NT2/D1 (cell line): Measurements from ENCODE around the gene TTC22.

Experiments
- DNase-seq: peaks from one replicate; pipeline ENCODE4 v3.0.0-alpha.2; 2011; ENCODE audit warnings: low read depth, low spot score
- H3K27me3 ChIP-seq: 2 replicates; pipeline ENCODE4 v1.6.0; 2011; ENCODE audit warnings: mild to moderate bottlenecking; ENCODE audit not compliant: insufficient read length, insufficient read depth
- H3K36me3 ChIP-seq: 2 replicates; pipeline ENCODE4 v1.6.1; 2011; ENCODE audit warnings: mild to moderate bottlenecking, low read length, mixed read lengths; ENCODE audit not compliant: insufficient read depth, insufficient read length
- H3K4me1 ChIP-seq: 2 replicates; pipeline ENCODE4 v1.5.1; 2011; ENCODE audit not compliant: insufficient read depth, insufficient read length
- H3K4me3 ChIP-seq: 2 replicates; pipeline ENCODE4 v1.5.1; 2011; ENCODE audit warnings: low read depth; ENCODE audit not compliant: insufficient read length
- H3K9ac ChIP-seq: 2 replicates; pipeline ENCODE4 v1.6.0; 2011; ENCODE audit warnings: low read depth; ENCODE audit not compliant: insufficient read length
- H3K9me3 ChIP-seq: 2 replicates; pipeline ENCODE4 v1.5.1; 2011; ENCODE audit warnings: mild to moderate bottlenecking, low read length; ENCODE audit not compliant: insufficient read depth
- SUZ12 ChIP-seq: IDR thresholded peaks from 2 replicates; pipeline ENCODE4 v1.6.1; 2011; ENCODE audit not compliant: insufficient read length, insufficient read depth; ENCODE audit errors: extremely low read depth
- YY1 ChIP-seq: IDR thresholded peaks from 2 replicates; pipeline ENCODE4 v1.6.1; 2011; ENCODE audit not compliant: insufficient read length, insufficient read depth
- ZNF274 ChIP-seq: IDR thresholded peaks from 2 replicates; pipeline ENCODE4 v1.6.1; 2011; ENCODE audit warnings: mild to moderate bottlenecking, low read depth, low read length

The TTC22 gene

GRCh38 chr1:54838565-54839180 is 37.5 kb upstream of the TTC22 start:
- Histone ChIP-seq H3K27me3 (peaks cover 4% of the 10 kb centered on the region), H3K4me3 (no peak overlapping the region), H3K9ac (no peak overlapping the region), H3K36me3 (no peaks in the 10 kb centered on the region), H3K9me3 (no peaks in the 10 kb centered on the region), H3K4me1 (no peaks in the 10 kb centered on the region)
- TF ChIP-seq YY1 (no peak), ZNF274 (no peak), SUZ12 (no peak)
- DNase-seq: no peak

GRCh38 chr1:54837002-54837853 is 36.1 kb upstream of the TTC22 start:
- H3K36me3 ChIP-seq: no peaks in the 10 kb centered on the region
- no peak for DNase-seq
- H3K27me3 ChIP-seq: peaks cover 4% of the 10 kb centered on the region
- H3K4me1 ChIP-seq: no peaks in the 10 kb centered on the region
- no peaks in the 10 kb centered on the region for H3K9me3 ChIP-seq
- TF ChIP-seq SUZ12 (no peak), YY1 (no peak), ZNF274 (no peak)
- no peak overlapping the region for H3K4me3 ChIP-seq
- no peak overlapping the region for H3K9ac ChIP-seq

DNA sequence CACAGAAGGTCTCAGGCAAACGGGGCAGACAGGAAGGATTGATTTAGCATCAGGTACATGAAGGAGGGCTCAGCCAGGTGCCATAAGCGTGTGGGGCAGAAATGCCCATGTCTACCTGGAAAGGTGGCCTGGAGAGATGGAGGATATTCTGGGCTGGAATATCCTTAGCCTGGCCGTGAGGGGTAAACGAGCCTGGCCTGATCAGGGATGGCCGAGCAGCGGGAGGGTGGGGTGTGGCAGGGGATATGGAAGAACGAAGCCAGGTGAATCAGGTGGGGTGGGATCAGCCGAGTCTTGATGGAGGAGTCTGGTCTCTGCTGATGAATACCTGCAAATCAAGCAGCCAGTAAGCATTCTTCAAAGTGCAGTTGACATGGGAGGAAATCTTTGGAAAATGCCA is 35.5 kb upstream of the TTC22 start:
- no peak for DNase-seq
- no peak overlapping the region for H3K4me3 ChIP-seq
- H3K9me3 ChIP-seq: no peaks in the 10 kb centered on the region

GRCh38 chr1:54835970-54836369 is 34.8 kb upstream of the TTC22 start:
- H3K4me1 ChIP-seq: no peaks in the 10 kb centered on the region
- no peak overlapping the region for H3K9ac ChIP-seq
- H3K4me3 ChIP-seq: no peak overlapping the region
- TF ChIP-seq YY1 (no peak), SUZ12 (no peak), ZNF274 (no peak)
- no peak for DNase-seq
- no peaks in the 10 kb centered on the region for H3K36me3 ChIP-seq
- H3K27me3 ChIP-seq: peaks cover 4% of the 10 kb centered on the region
- H3K9me3 ChIP-seq: no peaks in the 10 kb centered on the region

More for the DNA sequence above, 35.5 kb upstream of the TTC22 start:
- H3K9ac ChIP-seq: no peak overlapping the region
- H3K4me1 ChIP-seq: no peaks in the 10 kb centered on the region
- H3K36me3 ChIP-seq: no peaks in the 10 kb centered on the region
- no peak for TF ChIP-seq SUZ12
- TF ChIP-seq YY1: no peak
- TF ChIP-seq ZNF274: no peak
- H3K27me3 ChIP-seq: peaks cover 4% of the 10 kb centered on the region

DNA sequence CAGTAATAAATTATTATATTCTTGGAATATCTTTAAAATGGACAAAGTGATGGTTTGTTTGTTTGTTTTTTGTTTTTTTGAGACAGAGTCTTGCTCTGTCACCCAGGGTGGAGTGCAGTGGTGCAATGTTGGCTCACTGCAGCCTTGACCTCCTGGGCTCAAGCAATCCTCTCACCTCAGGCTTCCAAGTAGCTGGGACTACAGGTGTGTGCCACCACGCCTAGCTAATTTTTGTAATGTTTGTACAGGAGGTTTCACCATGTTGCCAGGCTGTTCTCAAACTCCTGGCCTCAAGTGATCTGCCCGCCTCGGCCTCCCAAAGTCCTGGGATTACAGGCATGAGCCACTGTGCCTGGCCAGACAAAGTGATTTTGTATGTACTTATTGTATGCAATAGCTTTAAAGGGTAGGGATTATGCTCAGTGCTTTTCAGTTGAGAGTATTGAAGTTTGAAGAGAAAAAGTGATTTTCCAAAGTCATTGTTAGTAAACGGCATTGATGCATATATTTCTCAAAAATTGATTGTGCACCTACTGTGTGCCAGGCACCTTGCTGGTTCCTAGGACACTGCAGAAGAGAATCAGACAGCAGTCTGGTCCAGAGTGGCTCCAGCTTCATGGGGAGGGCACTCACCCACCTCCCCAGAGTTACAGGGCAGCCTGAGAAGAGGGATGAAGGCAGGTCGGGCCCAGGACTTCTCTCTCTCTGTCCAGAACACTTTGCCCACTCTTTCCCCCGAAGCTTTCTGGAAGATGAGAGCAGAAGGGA is 34.2 kb upstream of the TTC22 start:
- Histone ChIP-seq H3K9me3 (no peaks in the 10 kb centered on the region), H3K4me3 (no peak overlapping the region), H3K27me3 (peaks cover 4% of the 10 kb centered on the region), H3K4me1 (no peaks in the 10 kb centered on the region), H3K36me3 (no peaks in the 10 kb centered on the region), H3K9ac (no peak overlapping the region)
- TF ChIP-seq ZNF274 (no peak), SUZ12 (no peak), YY1 (no peak)
- DNase-seq: no peak

- no peaks in the 10 kb centered on the region for H3K4me1 ChIP-seq
- no peak overlapping the region for H3K9ac ChIP-seq
- no peaks in the 10 kb centered on the region for H3K36me3 ChIP-seq
- H3K27me3 ChIP-seq: peaks cover 4% of the 10 kb centered on the region
- no peaks in the 10 kb centered on the region for H3K9me3 ChIP-seq
- H3K4me3 ChIP-seq: no peak overlapping the region
- DNase-seq: no peak
- no peak for TF ChIP-seq YY1
Measured at GRCh38 chr1:54834007-54834541, 33.0 kb upstream of the TTC22 start.

DNA sequence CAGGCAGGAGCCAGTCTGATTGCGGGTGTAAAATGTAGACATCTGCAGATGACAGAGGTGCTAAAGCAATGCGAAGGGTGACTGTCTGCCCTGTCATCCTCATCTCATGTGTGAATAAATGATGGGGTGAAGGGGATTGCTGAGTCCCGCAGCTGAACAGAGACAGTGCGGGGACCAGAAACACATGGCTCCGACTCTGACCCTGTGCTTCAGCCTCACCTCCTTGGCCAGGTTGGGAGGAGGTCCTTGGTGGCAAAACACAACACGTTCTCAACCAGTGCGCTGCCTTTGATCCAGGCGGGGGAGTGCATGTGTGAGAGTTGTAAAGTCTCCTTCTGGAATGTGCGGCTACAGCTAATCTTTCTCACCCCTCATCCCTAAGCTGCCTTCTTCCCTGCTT is 32.0 kb upstream of the TTC22 start:
- H3K9me3 ChIP-seq: peaks cover 8% of the 10 kb centered on the region
- H3K36me3 ChIP-seq: no peaks in the 10 kb centered on the region
- peaks cover 4% of the 10 kb centered on the region for H3K27me3 ChIP-seq
- no peak for TF ChIP-seq ZNF274
- no peak for TF ChIP-seq YY1
- TF ChIP-seq SUZ12: no peak
- no peak for DNase-seq
- no peak overlapping the region for H3K4me3 ChIP-seq
- H3K9ac ChIP-seq: no peak overlapping the region
- no peaks in the 10 kb centered on the region for H3K4me1 ChIP-seq
